Measurements from ENCODE around the gene DDX41. TPM values are rescaled to one million over a fixed set of nuclear protein-coding genes. Genes with fewer than 3 reads are reported as not detected.
A peak's percentile ranks its signal among the peaks of the same experiment; 100 is the strongest.

DDX41 gene
- total RNA-seq, 1 experiment from 2014 or later, result 153 TPM

DNA sequence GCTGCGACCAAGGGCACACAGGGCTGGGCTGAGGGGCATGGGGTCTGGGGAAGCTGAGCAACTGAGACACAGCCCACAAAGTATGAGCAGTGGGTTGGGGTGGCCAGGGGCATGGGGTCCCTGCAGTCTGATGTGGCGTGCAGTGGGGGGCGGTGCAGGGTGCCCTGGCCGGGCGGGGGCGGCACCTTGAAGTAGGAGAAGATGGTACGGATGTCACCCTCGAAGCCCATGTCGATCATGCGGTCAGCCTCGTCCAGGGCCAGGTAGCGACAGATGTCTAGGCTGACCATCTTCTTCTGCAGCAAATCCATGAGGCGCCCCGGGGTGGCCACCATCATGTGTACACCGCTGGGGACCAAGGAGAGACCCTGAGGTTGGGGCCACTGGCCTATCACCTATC is 3.3 kb downstream of the DDX41 start:
- no peak for DNase-seq (ENCODE audit: low read depth)

DNA sequence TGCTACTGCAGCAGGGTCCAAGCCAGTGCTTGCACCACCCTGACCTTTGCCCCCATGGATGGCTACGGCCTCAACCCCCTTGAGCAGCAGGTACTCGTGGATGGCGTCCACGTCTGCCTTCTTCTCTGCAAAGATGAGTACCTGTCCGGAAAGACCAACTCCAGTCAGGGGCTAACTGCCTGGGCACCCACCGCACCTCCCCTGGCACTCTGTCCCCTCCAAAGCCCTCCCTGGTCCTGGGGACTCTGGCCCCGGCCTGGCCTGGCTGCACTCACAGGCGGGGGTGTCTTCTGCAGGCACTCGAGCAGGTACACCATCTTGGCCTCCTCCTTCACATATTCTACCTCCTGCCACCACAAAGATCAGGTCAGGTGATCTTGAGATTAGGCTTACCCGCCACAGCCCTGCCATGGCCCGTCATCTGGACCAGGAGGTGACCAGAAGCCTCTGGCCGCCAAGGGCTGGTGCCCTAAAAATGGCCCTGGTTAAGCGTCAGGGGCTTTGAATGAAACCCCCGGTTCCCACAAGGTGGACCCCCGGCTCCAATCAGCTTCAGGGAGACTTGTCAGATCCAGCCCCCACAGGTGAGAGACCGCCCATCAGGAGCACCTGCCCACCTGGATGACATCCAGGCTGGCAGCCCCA is 3.9 kb downstream of the DDX41 start:
- no peak for DNase-seq (ENCODE audit: low read depth)

DNA sequence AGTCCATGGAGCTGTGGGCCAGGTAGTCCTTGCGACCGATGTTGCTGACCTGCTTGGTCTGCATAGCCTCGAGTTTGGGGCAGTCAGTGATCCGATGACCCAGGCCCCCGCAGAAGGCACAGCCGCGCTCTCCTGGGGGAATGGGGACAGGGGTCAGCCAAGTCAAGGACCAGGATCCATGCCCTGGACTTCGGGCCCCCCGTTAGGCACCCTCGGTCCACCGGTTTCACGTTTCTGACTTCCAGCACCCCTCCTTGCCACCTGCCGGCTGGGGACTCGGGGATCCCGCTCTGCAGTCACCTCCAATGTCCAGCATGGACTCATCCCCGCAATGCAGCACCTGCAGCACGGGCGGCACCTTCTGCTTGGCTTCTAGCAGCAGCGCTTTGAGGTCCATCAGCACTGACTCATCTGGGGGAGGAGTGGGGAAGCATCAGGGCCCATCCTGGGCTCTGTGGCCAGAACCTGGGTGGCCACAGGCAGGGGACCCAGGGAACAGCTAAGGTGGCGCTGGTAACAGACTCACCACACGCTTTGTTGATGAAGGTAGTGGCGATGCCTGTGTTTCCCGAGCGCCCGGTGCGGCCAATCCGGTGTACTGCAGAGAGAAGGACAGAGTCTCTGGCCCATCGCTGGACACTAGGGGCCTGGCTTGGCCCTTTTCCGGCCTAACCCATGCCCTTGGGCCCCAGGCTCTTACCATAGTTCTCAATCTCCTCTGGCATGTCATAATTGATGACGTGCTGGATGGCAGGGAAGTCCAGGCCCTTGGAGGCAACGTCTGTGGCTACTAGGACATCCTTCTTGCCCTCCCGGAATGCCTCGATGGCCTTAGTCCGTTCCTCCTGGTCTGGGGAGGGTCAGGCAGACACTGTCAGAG is 4.7 kb downstream of the DDX41 start:
- no peak for DNase-seq (ENCODE audit: low read depth)

GRCh38 chr5:177511181-177511580 is 5.6 kb downstream of the DDX41 start:
- DNase-seq (ENCODE audit: low read depth), result no peak

- no peak for DNase-seq (ENCODE audit: low read depth)
These were observed 6.2 kb downstream of the DDX41 start for GRCh38 chr5:177510567-177511053.

DNA sequence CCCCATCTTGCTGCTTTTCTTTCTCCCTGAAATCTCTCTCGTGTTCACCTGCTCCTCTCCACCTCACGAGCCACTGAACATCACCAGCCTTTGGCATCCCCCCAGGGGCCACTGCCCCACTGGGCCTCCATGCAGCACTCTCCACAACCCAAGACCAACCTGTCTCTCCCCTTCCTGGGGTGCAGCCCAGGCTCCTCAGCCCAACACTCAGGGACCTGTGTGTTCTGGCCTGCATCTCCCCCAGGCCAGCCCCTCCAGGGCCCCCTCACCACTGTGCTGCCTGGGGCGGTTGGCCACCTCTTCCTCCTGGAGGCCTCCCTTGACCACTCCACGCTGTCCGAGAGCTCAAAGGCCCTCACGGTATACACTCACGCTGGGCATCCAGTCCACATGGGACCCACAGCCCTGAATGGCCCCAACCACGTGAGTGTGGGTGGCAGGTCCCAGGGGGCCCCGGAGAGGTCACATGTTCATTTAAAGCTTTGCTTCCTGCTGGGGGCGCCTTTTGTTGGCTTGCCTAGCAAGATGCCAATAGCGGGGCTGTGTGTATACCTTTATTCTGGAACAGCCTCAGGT is 6.7 kb downstream of the DDX41 start:
- no peak for DNase-seq (ENCODE audit: low read depth)

GRCh38 chr5:177509381-177509951 is 7.3 kb downstream of the DDX41 start, which contains the start of gene DOK3:
Gene DOK3 (minus strand): TSS chr5:177509826. CDS start chr5:177509540, 286 bp downstream.
- DNase-seq (ENCODE audit: low read depth), result peak; percentile 58

GRCh38 chr5:177508837-177509236 is 7.9 kb downstream of the DDX41 start:
- no peak for DNase-seq (ENCODE audit: low read depth)

DNA sequence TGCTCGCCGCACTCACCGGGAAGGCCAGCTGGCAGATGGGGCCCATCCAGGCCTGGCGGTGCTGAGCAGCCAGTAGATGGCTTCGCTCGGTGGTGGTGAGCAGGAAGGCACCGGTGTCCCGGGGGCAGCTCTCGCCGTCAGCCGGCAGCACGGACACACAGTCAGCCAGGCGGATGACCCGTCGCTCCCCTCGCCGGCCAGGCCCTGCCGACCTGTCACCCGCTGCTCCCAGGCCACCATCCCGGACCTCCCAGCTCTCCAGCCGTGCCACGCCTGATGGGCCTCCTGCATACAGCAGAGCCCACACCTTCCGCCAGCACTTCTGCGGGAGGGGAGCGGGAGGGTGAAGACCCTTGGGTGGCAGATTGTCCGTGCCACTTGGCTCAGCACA is 8.5 kb downstream of the DDX41 start:
- no peak for DNase-seq (ENCODE audit: low read depth)

- DNase-seq (ENCODE audit: low read depth), result no peak
These were observed 9.1 kb downstream of the DDX41 start for GRCh38 chr5:177507596-177508220.

- DNase-seq (ENCODE audit: low read depth), result peak; percentile 26
These were observed 9.6 kb downstream of the DDX41 start for GRCh38 chr5:177507165-177507564.

DNA sequence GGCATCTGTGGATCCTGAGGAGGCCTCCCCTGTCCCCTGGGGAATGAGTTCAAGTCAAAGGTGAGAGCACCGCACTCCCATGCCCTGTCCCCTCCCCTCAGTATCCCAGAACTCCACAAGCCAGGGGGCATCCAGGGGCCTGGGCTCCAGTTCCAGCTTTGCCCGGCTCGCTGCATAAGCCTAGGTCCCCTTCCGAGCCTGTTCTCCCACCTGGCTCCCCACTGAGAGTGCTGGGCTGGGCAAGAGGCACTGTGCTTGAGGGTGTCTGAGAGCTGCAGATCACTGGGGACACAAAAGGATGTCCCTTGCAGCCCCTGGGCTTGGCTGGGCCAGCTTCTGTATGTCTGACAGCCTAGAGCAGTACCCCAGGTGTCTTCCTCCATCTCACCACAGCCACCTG is 11.7 kb downstream of the DDX41 start:
- DNase-seq (ENCODE audit: low read depth), result no peak

- DNase-seq (ENCODE audit: low read depth), result no peak
These were observed 12.4 kb downstream of the DDX41 start for GRCh38 chr5:177504086-177505056.

GRCh38 chr5:177503351-177504085 is 13.2 kb downstream of the DDX41 start:
- DNase-seq (ENCODE audit: low read depth), result no peak

GRCh38 chr5:177502886-177503285 is 13.9 kb downstream of the DDX41 start:
- DNase-seq (ENCODE audit: low read depth), result no peak

DNA sequence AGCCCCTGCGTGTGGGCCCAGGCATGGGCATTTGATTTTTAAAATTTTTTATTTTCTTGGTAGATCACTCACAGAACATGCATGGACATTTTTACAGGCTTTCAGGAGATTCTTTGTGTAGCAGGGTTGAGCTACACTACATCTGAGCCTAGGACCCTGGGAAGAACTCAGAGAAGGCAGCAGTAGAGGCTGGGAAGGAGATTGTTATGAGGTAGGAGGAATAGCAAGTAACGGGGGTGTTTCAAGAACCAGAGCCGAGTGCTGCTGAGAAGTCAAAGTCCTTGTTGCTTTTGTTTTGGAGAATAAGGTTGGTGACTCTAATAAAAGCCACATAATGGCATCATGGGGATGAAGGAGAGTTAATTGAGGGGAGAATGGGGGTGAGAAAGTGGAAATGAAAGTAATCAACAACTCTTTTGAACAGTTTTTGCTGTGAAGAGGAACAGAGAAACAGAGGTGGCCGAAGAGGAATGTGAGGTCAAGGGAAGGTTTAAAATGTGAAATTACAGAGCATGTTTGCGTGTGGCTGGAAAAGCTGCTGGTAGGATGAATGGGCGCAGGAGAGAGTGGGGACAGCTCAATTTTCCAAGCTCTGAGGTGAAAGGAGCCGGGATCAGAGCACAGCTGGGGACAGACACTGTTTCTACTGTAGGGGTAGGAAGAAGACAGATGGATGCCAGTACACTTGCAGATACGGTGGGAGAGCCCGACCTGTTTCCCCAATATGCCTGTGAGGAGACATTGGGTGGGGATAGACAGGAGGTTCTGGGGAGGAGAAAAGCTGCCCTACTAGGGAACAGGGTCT is 14.7 kb downstream of the DDX41 start:
- no peak for DNase-seq (ENCODE audit: low read depth)

DNA sequence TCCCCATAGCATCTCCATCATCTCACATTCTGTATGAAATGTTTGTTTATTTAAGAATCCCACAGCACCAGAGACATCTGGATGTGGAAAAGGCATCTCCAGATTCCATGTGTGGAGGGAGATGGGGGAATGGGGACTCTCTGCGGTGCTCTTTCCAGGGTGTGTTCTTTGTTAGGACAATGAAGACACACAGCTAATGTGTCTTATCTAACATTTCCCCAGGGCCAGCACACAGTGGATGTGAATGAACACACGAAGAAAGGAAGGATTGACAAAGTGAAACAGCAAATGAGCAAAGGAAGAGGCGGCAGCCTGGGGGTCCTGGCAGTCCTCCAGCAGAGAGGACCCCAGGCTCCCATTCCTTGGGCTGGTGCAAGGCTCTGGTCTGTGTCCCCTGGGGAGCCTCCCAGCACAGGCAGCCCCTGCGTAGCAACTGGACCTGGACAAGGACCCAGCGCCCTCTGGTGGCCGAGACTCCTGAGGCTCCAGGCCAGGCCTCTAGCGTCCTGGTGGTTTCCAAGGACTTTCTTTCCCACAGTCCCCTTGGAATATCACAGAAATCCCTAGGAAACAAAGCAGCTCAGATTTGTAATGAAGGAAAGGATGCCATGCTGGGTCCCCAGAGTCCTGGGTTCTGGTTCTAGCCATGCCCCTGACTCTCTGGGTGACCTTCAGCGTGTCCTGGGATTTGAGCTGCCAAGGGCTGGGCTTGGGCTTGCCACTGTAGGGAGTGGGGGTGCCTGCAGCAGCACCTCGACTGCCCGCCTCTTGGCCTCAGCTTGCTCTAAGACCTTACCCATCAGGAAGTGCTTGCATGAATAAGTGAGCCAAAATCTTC is 15.9 kb downstream of the DDX41 start:
- DNase-seq (ENCODE audit: low read depth), result peak; percentile 80

DNA sequence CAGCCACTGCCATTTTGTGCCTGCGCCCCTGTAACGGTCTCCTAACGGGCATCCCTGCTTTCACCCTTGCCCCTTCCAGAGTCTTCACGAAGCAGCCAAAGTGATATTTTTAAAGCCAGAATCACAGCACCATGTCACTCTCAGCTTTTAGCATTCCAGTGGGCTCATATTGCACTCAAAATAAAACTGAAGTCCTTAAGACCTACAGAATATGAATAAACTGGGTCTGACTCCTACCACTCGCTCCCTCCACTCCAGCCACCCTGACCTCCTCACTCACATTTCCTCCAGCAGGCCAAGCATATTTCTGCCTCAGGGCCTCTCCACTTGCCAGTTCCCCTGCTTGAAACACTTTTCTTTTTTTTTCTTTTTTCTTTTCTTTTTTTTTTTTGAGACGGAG is 16.9 kb downstream of the DDX41 start:
- no peak for DNase-seq (ENCODE audit: low read depth)
